Measurements from ENCODE around the gene SUN3. TPM values are rescaled to one million over a fixed set of nuclear protein-coding genes. Genes with fewer than 3 reads are reported as not detected.

Gene SUN3
- total RNA-seq, 1 experiment from 2014 or later = 0.49 TPM

GRCh38 chr7:48049850-48050249 is 20.9 kb upstream of the SUN3 start:
- H3K36me3 ChIP-seq (ENCODE audit: control insufficient read depth, insufficient read depth, low read length) = no peaks in the 10 kb centered on the region
- no peaks in the 10 kb centered on the region for H3K4me1 ChIP-seq (ENCODE audit: control insufficient read depth, insufficient read depth, low read length)
- H3K9me3 ChIP-seq (ENCODE audit: control insufficient read depth, insufficient read depth, low read depth, low read length) = no peaks in the 10 kb centered on the region
- no peak overlapping the region for H3K27ac ChIP-seq (ENCODE audit: low read length)
- ChIA-PET CTCF (no interaction called here), POLR2A (interaction anchor here (0.6 kb wide), 1 partner anchor 54 kb away, joined by 3 read pairs; no protein-coding TSS in a partner anchor)
- H3K27me3 ChIP-seq (ENCODE audit: control insufficient read depth, insufficient read depth, low read length) = no peaks in the 10 kb centered on the region
- DNase-seq (ENCODE audit: low read depth, low spot score) (no peak), ATAC-seq (no peak)
- no TSS peak for BruUV-seq (replicated peaks)
- TF ChIP-seq POLR2AphosphoS5 (IDR thresholded peaks at IDR 0.05; ENCODE audit: low read depth, low read length) = no peak
- no peak for TF ChIP-seq CTCF (IDR thresholded peaks at IDR 0.05)
- no peak for TF ChIP-seq REST (IDR thresholded peaks at IDR 0.05; ENCODE audit: insufficient read depth in 1 of 2, low read depth in 2 of 2, low read length in 1 of 2)
- TF ChIP-seq TCF7L2 (IDR thresholded peaks at IDR 0.05; ENCODE audit: low read depth, low read length) = no peak
- TF ChIP-seq SIN3A (IDR thresholded peaks at IDR 0.05; ENCODE audit: borderline replicate concordance, insufficient read depth, low read depth, low read length) = no peak
- no peak overlapping the region for H3K4me3 ChIP-seq (ENCODE audit: low read depth in 2 of 2, low read length in 2 of 2)
- in situ Hi-C loops (cut with HindIII; ENCODE audit: low pct_unique_long_range_greater_than_20kb, low sequenced_read_pairs) = no loop called here
- intact Hi-C loops (cut with micrococcal nuclease; ENCODE audit: unreplicated experiment) = no loop called here

- Histone ChIP-seq H3K36me3 (ENCODE audit: control insufficient read depth, insufficient read depth, low read length) (no peaks in the 10 kb centered on the region), H3K27ac (ENCODE audit: low read length) (no peak overlapping the region), H3K4me1 (ENCODE audit: control insufficient read depth, insufficient read depth, low read length) (no peaks in the 10 kb centered on the region), H3K27me3 (ENCODE audit: control insufficient read depth, insufficient read depth, low read length) (no peaks in the 10 kb centered on the region), H3K9me3 (ENCODE audit: control insufficient read depth, insufficient read depth, low read depth, low read length) (no peaks in the 10 kb centered on the region), H3K4me3 (ENCODE audit: low read depth in 2 of 2, low read length in 2 of 2) (no peak overlapping the region)
- ATAC-seq (no peak), DNase-seq (ENCODE audit: low read depth, low spot score) (no peak)
- ChIA-PET POLR2A (no interaction called here), CTCF (no interaction called here)
- in situ Hi-C loops (cut with HindIII; ENCODE audit: low pct_unique_long_range_greater_than_20kb, low sequenced_read_pairs) (no loop called here), intact Hi-C loops (cut with micrococcal nuclease; ENCODE audit: unreplicated experiment) (no loop called here)
- TF ChIP-seq TCF7L2 (IDR thresholded peaks at IDR 0.05; ENCODE audit: low read depth, low read length) (no peak), REST (IDR thresholded peaks at IDR 0.05; ENCODE audit: insufficient read depth in 1 of 2, low read depth in 2 of 2, low read length in 1 of 2) (no peak), POLR2AphosphoS5 (IDR thresholded peaks at IDR 0.05; ENCODE audit: low read depth, low read length) (no peak), SIN3A (IDR thresholded peaks at IDR 0.05; ENCODE audit: borderline replicate concordance, insufficient read depth, low read depth, low read length) (no peak), CTCF (IDR thresholded peaks at IDR 0.05) (no peak)
- BruUV-seq (replicated peaks) = no TSS peak
These were observed 19.2 kb upstream of the SUN3 start for GRCh38 chr7:48048113-48048512.
